ENCODE measurements around the gene COIL. TPM values are rescaled to one million over a fixed set of nuclear protein-coding genes. Genes with fewer than 3 reads are reported as not detected.

Gene COIL
- total and polyA plus RNA-seq, 2 of the 13 experiments (the other 11 are each of a cell fraction or from before 2014, with no cell fraction given) = 8.1 to 29.4 TPM

DNA sequence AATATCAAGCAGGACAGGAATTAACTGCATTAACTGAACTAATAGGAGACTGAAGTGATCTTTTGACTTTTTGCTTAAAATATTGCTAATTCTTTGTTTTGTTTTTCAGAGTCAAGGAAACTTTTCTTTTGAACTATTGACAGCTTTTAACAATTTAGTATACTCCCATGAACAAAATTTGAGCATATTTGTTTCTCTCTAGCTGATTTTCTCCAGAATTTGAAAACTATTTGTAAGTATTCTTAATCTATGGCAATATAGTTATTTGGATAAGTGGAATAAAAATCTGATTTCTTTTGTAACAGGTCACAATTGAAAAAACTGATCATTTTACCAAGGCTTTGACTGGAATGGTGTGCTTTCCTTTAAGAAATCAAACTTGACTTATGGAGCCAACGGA is 10.1 kb upstream of the COIL start (continued):
- TF ChIP-seq, protein P1, sequence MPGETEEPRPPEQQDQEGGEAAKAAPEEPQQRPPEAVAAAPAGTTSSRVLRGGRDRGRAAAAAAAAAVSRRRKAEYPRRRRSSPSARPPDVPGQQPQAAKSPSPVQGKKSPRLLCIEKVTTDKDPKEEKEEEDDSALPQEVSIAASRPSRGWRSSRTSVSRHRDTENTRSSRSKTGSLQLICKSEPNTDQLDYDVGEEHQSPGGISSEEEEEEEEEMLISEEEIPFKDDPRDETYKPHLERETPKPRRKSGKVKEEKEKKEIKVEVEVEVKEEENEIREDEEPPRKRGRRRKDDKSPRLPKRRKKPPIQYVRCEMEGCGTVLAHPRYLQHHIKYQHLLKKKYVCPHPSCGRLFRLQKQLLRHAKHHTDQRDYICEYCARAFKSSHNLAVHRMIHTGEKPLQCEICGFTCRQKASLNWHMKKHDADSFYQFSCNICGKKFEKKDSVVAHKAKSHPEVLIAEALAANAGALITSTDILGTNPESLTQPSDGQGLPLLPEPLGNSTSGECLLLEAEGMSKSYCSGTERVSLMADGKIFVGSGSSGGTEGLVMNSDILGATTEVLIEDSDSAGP (CRISPR knock-in tag; IDR thresholded peaks at IDR 0.05; ENCODE audit: borderline replicate concordance) = no peak
- no peak for TF ChIP-seq HNRNPL (IDR thresholded peaks at IDR 0.05; ENCODE audit: low read depth, low read length)
- TF ChIP-seq ZNF883 (CRISPR knock-in tag; IDR thresholded peaks at IDR 0.05; ENCODE audit: not compliant biosample characterization) = no peak
- TF ChIP-seq NR2C2 (CRISPR knock-in tag; IDR thresholded peaks at IDR 0.05; ENCODE audit: borderline replicate concordance) = no peak
- TF ChIP-seq ZNF407 (CRISPR knock-in tag; IDR thresholded peaks at IDR 0.05; ENCODE audit: not compliant biosample characterization) = no peak
- TF ChIP-seq, protein P2, sequence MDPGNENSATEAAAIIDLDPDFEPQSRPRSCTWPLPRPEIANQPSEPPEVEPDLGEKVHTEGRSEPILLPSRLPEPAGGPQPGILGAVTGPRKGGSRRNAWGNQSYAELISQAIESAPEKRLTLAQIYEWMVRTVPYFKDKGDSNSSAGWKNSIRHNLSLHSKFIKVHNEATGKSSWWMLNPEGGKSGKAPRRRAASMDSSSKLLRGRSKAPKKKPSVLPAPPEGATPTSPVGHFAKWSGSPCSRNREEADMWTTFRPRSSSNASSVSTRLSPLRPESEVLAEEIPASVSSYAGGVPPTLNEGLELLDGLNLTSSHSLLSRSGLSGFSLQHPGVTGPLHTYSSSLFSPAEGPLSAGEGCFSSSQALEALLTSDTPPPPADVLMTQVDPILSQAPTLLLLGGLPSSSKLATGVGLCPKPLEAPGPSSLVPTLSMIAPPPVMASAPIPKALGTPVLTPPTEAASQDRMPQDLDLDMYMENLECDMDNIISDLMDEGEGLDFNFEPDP (CRISPR knock-in tag; conservative IDR thresholded peaks at IDR 0.05) = no peak
- no peak for TF ChIP-seq TBL1XR1 (IDR thresholded peaks at IDR 0.05; ENCODE audit: borderline replicate concordance, low read length, partially characterized antibody)
- no peak for TF ChIP-seq KAT8 (CRISPR knock-in tag; IDR thresholded peaks at IDR 0.05)
